ENCODE results near the gene TMEM30B.

Gene TMEM30B

DNA sequence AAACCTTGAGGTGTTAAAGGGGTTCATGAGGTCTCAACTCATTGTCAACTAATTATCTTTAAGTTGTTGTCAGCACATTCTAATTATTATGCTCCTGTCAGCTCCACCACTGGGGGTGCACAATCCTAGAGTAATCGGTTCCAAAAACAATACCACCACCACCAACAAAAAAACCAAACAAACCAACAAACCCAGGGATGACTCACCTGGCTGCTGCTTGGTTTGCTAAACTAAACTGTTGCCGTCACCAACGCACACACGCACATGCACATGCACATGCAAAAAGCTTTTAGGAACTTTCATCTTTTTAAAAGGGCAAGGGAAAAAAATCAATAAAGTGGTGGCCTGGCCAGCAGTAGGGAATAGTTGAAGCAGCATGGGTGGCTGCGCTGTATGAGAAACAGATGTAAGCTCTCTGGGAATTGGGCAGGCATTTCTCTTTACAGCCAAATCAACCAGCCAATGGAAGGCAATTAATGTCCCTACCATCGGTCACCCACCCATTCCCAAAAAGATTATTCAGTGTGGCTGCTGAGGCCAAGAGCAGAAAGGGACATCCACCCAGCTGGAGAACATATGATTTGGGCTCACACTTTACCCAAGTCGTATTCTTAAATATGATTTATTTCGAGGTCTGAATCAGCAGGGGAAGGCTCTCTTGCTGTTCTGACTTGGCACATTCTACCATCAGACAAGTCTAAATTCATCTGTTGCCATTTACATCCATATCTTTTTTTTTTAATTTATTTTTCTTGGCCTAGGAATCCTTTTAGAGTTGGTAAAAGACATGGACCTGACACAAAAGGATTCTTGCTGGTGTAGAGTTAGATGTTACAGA lies 20.0 kb downstream of the TMEM30B start (continued):
- TF ChIP-seq ZNF768 (tag by site-specific recombination; IDR thresholded peaks at IDR 0.05) = no peak
- TF ChIP-seq ZNF791 (tag by site-specific recombination; IDR thresholded peaks at IDR 0.05) = no peak
- no peak for TF ChIP-seq ZNF707 (tag by site-specific recombination; IDR thresholded peaks at IDR 0.05)
- no peak for TF ChIP-seq ZNF830 (tag by site-specific recombination; IDR thresholded peaks at IDR 0.05; ENCODE audit: low read depth)
- peak; percentile 99 for TF ChIP-seq ZFP69B (tag by site-specific recombination; IDR thresholded peaks at IDR 0.05)
- TF ChIP-seq ZBTB21 (tag by site-specific recombination; IDR thresholded peaks at IDR 0.05) = peak; percentile 56
- no peak for TF ChIP-seq ZNF146 (tag by site-specific recombination; IDR thresholded peaks at IDR 0.05)
- TF ChIP-seq, protein P1, sequence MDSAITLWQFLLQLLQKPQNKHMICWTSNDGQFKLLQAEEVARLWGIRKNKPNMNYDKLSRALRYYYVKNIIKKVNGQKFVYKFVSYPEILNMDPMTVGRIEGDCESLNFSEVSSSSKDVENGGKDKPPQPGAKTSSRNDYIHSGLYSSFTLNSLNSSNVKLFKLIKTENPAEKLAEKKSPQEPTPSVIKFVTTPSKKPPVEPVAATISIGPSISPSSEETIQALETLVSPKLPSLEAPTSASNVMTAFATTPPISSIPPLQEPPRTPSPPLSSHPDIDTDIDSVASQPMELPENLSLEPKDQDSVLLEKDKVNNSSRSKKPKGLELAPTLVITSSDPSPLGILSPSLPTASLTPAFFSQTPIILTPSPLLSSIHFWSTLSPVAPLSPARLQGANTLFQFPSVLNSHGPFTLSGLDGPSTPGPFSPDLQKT (IDR thresholded peaks at IDR 0.05; ENCODE audit: borderline replicate concordance, low read depth, low read length) = no peak
- TF ChIP-seq ZNF114 (tag by site-specific recombination; IDR thresholded peaks at IDR 0.05) = no peak
- TF ChIP-seq YY2 (tag by site-specific recombination; IDR thresholded peaks at IDR 0.05) = no peak
- TF ChIP-seq ZNF596 (tag by site-specific recombination; IDR thresholded peaks at IDR 0.05) = no peak
- no peak for TF ChIP-seq ZNF214 (tag by site-specific recombination; IDR thresholded peaks at IDR 0.05; ENCODE audit: borderline replicate concordance)
- peak; percentile 13; the same call in 1 of the 2 replicates for TF ChIP-seq GLI2 (tag by site-specific recombination; IDR thresholded peaks at IDR 0.05; ENCODE audit: borderline replicate concordance, low read depth)
- no peak for TF ChIP-seq ZNF140 (tag by site-specific recombination; IDR thresholded peaks at IDR 0.05)
- no peak for TF ChIP-seq ZNF266 (tag by site-specific recombination; IDR thresholded peaks at IDR 0.05; ENCODE audit: low read depth)
- no peak for TF ChIP-seq ZBTB20 (tag by site-specific recombination; IDR thresholded peaks at IDR 0.05)
- TF ChIP-seq ZNF529 (tag by site-specific recombination; IDR thresholded peaks at IDR 0.05; ENCODE audit: insufficient replicate concordance) = no peak
- TF ChIP-seq, protein P2, sequence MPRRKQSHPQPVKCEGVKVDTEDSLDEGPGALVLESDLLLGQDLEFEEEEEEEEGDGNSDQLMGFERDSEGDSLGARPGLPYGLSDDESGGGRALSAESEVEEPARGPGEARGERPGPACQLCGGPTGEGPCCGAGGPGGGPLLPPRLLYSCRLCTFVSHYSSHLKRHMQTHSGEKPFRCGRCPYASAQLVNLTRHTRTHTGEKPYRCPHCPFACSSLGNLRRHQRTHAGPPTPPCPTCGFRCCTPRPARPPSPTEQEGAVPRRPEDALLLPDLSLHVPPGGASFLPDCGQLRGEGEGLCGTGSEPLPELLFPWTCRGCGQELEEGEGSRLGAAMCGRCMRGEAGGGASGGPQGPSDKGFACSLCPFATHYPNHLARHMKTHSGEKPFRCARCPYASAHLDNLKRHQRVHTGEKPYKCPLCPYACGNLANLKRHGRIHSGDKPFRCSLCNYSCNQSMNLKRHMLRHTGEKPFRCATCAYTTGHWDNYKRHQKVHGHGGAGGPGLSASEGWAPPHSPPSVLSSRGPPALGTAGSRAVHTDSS (tag by site-specific recombination; IDR thresholded peaks at IDR 0.05) = no peak
- no peak for TF ChIP-seq ZNF423 (tag by site-specific recombination; IDR thresholded peaks at IDR 0.05)
- TF ChIP-seq, protein P3, sequence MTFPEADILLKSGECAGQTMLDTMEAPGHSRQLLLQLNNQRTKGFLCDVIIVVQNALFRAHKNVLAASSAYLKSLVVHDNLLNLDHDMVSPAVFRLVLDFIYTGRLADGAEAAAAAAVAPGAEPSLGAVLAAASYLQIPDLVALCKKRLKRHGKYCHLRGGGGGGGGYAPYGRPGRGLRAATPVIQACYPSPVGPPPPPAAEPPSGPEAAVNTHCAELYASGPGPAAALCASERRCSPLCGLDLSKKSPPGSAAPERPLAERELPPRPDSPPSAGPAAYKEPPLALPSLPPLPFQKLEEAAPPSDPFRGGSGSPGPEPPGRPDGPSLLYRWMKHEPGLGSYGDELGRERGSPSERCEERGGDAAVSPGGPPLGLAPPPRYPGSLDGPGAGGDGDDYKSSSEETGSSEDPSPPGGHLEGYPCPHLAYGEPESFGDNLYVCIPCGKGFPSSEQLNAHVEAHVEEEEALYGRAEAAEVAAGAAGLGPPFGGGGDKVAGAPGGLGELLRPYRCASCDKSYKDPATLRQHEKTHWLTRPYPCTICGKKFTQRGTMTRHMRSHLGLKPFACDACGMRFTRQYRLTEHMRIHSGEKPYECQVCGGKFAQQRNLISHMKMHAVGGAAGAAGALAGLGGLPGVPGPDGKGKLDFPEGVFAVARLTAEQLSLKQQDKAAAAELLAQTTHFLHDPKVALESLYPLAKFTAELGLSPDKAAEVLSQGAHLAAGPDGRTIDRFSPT (tag by site-specific recombination; IDR thresholded peaks at IDR 0.05) = no peak
- peak; percentile 49; the same call in 1 of the 2 replicates for TF ChIP-seq ZBTB1 (tag by site-specific recombination; IDR thresholded peaks at IDR 0.05)
- TF ChIP-seq ZNF560 (tag by site-specific recombination; IDR thresholded peaks at IDR 0.05; ENCODE audit: borderline replicate concordance) = no peak
- 0 out of 2 replicates have a peak, but pooled peaks have one; percentile 53 for TF ChIP-seq ZNF24 (tag by site-specific recombination; IDR thresholded peaks at IDR 0.05)
- no peak for TF ChIP-seq ZNF664 (tag by site-specific recombination; IDR thresholded peaks at IDR 0.05)
- TF ChIP-seq, protein P4, sequence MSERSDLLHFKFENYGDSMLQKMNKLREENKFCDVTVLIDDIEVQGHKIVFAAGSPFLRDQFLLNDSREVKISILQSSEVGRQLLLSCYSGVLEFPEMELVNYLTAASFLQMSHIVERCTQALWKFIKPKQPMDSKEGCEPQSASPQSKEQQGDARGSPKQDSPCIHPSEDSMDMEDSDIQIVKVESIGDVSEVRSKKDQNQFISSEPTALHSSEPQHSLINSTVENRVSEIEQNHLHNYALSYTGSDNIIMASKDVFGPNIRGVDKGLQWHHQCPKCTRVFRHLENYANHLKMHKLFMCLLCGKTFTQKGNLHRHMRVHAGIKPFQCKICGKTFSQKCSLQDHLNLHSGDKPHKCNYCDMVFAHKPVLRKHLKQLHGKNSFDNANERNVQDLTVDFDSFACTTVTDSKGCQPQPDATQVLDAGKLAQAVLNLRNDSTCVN (tag by site-specific recombination; optimal IDR thresholded peaks at IDR 0.05) = peak; percentile 15
- TF ChIP-seq ZNF701 (tag by site-specific recombination; IDR thresholded peaks at IDR 0.05) = no peak
- no peak for TF ChIP-seq ZNF239 (tag by site-specific recombination; IDR thresholded peaks at IDR 0.05)
- peak; percentile 69 for TF ChIP-seq ZNF335 (tag by site-specific recombination; conservative IDR thresholded peaks at IDR 0.05)
- 0 out of 2 replicates have a peak, but pooled peaks have one; percentile 18 for TF ChIP-seq SP3 (tag by site-specific recombination; IDR thresholded peaks at IDR 0.05)
- TF ChIP-seq WT1 (tag by site-specific recombination; IDR thresholded peaks at IDR 0.05) = peak; percentile 46; the same call in 1 of the 2 replicates
- TF ChIP-seq ZNF501 (tag by site-specific recombination; IDR thresholded peaks at IDR 0.05) = no peak
- no peak; the same call in 1 of the 2 replicates for TF ChIP-seq ZNF324 (tag by site-specific recombination; IDR thresholded peaks at IDR 0.05)
- no peak for TF ChIP-seq ZNF341 (tag by site-specific recombination; IDR thresholded peaks at IDR 0.05; ENCODE audit: low read depth)
- TF ChIP-seq, protein P5, sequence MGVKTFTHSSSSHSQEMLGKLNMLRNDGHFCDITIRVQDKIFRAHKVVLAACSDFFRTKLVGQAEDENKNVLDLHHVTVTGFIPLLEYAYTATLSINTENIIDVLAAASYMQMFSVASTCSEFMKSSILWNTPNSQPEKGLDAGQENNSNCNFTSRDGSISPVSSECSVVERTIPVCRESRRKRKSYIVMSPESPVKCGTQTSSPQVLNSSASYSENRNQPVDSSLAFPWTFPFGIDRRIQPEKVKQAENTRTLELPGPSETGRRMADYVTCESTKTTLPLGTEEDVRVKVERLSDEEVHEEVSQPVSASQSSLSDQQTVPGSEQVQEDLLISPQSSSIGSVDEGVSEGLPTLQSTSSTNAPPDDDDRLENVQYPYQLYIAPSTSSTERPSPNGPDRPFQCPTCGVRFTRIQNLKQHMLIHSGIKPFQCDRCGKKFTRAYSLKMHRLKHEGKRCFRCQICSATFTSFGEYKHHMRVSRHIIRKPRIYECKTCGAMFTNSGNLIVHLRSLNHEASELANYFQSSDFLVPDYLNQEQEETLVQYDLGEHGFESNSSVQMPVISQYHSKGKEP (tag by site-specific recombination; IDR thresholded peaks at IDR 0.05) = peak; percentile 89
